Activated T-cell treated with anti-CD3 and anti-CD28 coated beads for 1 hour (primary cell): ENCODE measurements around the gene SKA2.
"Not testable (repeated sequence)": the region's sequence is repeated elsewhere in the genome, so short reads cannot be mapped to it uniquely, and the experiment has no call there.

Experiments
- DNase-seq: peaks from one replicate; pipeline ENCODE4 v3.0.0-alpha.2; 2020; ENCODE audit warnings: low read depth

SKA2 gene

GRCh38 chr17:59097876-59098275 is 57.1 kb downstream of the SKA2 start:
- no peak for DNase-seq

DNA sequence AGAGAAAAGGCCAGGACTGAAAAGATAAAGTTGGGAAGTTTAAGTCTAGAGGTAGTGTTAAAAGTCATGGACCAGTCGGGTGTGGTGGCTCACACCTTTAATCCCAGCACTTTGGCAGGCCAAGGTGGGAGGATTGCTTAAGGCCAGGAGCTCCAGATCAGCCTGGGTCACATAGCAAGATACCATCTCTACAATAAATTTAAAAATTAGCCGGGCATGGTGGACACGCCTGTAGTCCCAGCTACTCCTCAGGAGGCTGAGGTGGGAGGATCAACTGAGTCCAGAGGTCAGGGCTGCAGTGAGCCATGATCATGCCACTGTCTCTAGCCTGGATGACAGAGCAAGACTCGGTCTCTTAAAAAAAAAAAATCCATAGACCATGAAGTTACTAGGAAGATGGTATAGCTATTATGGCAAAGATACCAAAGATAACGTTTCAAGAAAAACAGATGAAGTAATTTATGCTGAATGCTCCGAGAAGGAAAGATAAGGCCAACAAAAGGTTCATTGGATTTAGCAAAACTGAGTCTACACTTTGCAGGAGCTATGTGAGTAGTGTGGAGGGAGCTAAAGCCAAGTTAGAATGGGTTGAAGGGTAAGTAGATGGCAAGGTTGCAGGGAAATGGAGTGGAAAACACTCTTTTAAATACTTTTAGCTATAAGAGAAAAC is 60.0 kb downstream of the SKA2 start:
- DNase-seq = no peak

DNA sequence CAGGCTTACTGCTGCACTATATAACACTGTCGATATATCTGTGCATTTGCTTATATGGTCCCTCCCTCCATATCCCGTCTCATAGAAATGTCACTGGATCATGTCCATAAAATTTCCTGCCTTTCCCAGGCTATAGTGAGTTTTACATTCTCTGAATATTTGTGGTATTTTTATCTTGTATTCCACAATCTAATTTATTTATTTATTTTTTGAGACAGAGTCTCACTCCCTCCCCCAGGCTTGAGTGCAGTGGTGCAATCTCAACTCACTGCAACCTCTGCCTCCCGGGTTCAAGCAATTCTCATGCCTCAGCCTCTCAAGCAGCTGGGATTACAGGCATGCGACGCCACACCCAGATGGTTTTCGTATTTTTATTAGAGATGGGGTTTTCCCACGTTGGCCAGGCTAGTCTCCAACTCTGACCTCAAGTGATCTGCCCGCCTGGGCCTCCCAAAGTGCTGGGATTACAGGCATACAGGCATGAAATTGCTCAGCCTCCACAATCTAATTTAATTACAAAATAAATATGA is 61.2 kb downstream of the SKA2 start:
- no peak for DNase-seq

DNA sequence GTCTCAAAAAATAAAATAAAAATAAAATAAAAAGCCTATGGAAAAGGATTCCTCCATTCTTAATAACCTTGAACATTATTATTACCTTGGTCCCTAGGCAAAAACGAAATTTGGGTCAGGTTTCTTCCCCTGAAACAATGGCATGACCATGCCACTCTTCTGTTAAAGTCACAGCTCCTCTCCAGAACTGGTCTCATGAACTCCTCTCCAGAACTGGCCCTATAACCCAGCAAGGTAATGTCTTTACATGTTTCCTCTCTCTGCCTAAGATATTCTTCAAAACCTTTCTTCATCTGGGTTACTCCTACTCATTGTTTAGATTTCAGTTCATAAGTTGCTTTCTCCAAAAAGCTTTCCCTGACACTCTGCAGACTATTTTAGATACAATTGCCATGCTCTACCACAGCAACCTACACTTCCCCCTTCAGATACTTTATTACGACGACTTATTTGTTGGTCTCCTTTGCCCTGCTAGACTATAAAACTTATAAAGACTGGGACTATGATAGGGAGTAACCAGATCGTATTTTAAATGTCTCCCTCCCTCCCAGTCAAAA is 61.8 kb downstream of the SKA2 start:
- DNase-seq = no peak

- DNase-seq = not testable (repeated sequence)
Observed at GRCh38 chr17:59090593-59090992, 64.4 kb downstream of the SKA2 start.

DNA sequence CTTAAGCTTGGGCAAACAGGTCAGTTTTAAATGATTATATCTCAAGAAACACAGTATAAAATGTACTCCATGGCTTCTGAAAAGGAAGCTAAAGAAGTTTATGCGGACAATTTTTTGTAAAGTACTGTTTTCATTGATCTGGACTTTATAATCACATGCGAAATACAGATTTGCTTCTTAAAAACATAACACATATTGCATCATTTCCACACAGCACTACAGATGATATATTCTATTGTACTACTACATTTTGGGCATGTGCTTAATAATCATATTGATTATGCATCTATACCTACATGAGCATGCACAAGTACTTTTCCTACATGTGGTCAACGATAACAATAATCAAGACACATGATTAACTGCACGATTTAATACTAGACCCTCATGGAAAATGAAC is 70.8 kb downstream of the SKA2 start:
- DNase-seq = no peak

- DNase-seq = no peak
Observed at GRCh38 chr17:59074494-59074893, 80.5 kb downstream of the SKA2 start.

DNA sequence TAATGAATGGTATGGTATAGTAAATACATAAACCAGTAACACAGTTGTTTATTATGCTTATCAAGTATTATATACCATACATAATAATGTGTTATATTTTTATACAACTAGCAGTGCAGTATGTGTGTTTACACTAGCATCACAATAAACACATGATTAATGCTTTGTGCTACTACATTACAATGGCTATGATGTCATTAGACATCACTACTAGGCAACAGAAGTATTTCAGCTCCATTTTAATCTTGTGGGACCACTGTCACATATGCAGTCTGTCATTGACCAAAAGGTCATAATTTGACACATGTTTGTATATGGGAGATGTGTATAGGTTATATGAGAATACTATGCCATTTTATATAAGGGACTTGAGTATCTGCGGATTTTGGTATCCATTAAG is 81.0 kb downstream of the SKA2 start:
- no peak for DNase-seq

- no peak for DNase-seq
Observed at GRCh38 chr17:59069856-59070255, 85.1 kb downstream of the SKA2 start.

- DNase-seq = no peak
Observed at GRCh38 chr17:59067756-59068155, 87.2 kb downstream of the SKA2 start.

- DNase-seq = no peak
Observed at GRCh38 chr17:59067340-59067739, 87.6 kb downstream of the SKA2 start.

GRCh38 chr17:59062509-59062908 is 92.5 kb downstream of the SKA2 start:
- no peak for DNase-seq
